Gastrocnemius medialis (tissue), 4 donors: ENCODE measurements around the gene PKD2L2. TPM values are rescaled to one million over a fixed set of nuclear protein-coding genes. Genes with fewer than 3 reads are reported as not detected.

Experiments used
- ATAC-seq, 2 donors: fragments of 150-250 bp; one replicate each; pipeline ENCODE4 v1.9.1; 2016
- DNase-seq, 2 donors: peaks; one replicate each; pipeline ENCODE4 v3.0.0-alpha.2; 2019
- H3K27ac ChIP-seq, 4 donors: fragments of 200-600 bp; sonication (generic); 1 replicate in 1 of 4; 2 replicates in 3 of 4; pipeline ENCODE4 v1.5.1; 2016 to 2018; ENCODE audit warnings: mild to moderate bottlenecking in 2 of 4, moderate library complexity in 1 of 4
- H3K27me3 ChIP-seq, 3 donors: fragments of 200-600 bp; sonication (generic) in 2 of 3; 1 replicate in 1 of 3; 2 replicates in 2 of 3; pipeline versions ENCODE4 v1.5.1 to v1.6.0; 2016 to 2019; ENCODE audit warnings: mild to moderate bottlenecking in 1 of 3, moderate library complexity in 1 of 3
- H3K36me3 ChIP-seq, 2 donors: fragments of 200-600 bp; sonication (generic) in 1 of 2; one replicate each; pipeline ENCODE4 v1.5.1; 2017 to 2018
- H3K4me1 ChIP-seq, 2 donors: fragments of 200-600 bp; sonication (generic) in 1 of 2; one replicate each; pipeline ENCODE4 v1.5.1; 2016 to 2017; ENCODE audit warnings: mild to moderate bottlenecking in 2 of 2
- H3K4me3 ChIP-seq, 4 donors: fragments of 200-600 bp; sonication (generic) in 3 of 4; 1 replicate in 1 of 4; 2 replicates in 3 of 4; pipeline ENCODE4 v1.5.1; 2016 to 2019; ENCODE audit warnings: mild to moderate bottlenecking in 2 of 4
- H3K9me3 ChIP-seq, 3 donors: fragments of 200-600 bp; sonication (generic) in 2 of 3; 1 replicate in 1 of 3; 2 replicates in 2 of 3; pipeline ENCODE4 v1.5.1; 2016 to 2019
- POLR2A ChIP-seq, 2 donors: fragments of 450-650 bp; IDR thresholded peaks; one replicate each; pipeline ENCODE4 v1.6.1; 2017; ENCODE audit warnings: antibody characterized with exemption in 2 of 2, mild to moderate bottlenecking in 2 of 2, moderate library complexity in 2 of 2
- in situ Hi-C, 4 donors: fragments of 200-750 bp; cut with MboI; loops; one replicate each; pipeline versions ENCODE4 v1.15.0 to v1.8.0; 2017; ENCODE audit warnings: low sequenced_read_pairs in 4 of 4
- intact Hi-C: fragments of 100-400 bp; cut with DNase I; formaldehyde crosslinking; loops from one replicate; pipeline ENCODE4 v1.15.1; 2023; ENCODE audit warnings: low total_unique reads
- total RNA-seq, 4 donors: library from RNA; depleted of rRNA; stranded (reverse); fragments of >200 nt; gene quantifications; one replicate each; pipeline versions ENCODE4 v1.1.0 to v1.2.3, GENCODE V29; 2016
- TF ChIP-seq, protein P1 (sequence below), 5 experiments: fragments of 450-650 bp in 3 of 5; fragments of 200-600 bp in 2 of 5; sonication (generic) in 2 of 5; IDR thresholded peaks in 4 of 5; conservative IDR thresholded peaks in 1 of 5; 1 replicate in 4 of 5; 2 replicates in 1 of 5; pipeline ENCODE4 v1.5.1; 2016 to 2019; ENCODE audit warnings: antibody characterized with exemption in 5 of 5, mild to moderate bottlenecking in 3 of 5, moderate library complexity in 3 of 5

Gene PKD2L2
- total RNA-seq, 4 donors from 2014 or later: 0.70 to 4.8 (median 0.94) TPM; not detected in 1

DNA sequence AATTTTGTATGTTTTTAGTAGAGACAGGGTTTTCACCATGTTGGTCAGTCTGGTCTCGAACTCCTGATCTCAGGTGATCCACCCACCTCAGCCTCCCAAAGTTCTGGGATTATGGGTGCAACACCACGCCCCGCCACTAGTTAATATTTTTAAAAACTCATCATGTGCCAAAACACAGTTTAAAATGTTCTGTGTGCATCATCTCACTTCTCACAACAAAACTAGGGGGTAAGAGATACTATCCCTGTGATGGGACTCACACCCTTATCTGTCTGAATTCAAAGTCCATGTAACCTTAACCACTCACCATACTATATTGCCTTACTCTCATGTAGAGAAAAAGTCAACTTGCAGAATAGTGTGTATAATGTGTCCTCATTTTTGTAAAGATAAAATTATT, 2.6 kb downstream of the PKD2L2 start:
- intact Hi-C loops: loop anchor here (5.0 kb wide), 2 partner anchors 140 to 270 kb away; partner anchors contain the start of gene FAM13B
- Histone ChIP-seq H3K4me1 (peaks cover 10 to 20% of the 10 kb centered on the region in 2 donors), H3K27me3 (no peaks in the 10 kb centered on the region), H3K4me3 (no peak overlapping the region), H3K9me3 (no peaks in the 10 kb centered on the region), H3K27ac (peak overlapping the region; percentile 28 to 93 (median 72)), H3K36me3 (peaks cover 0 to 10% of the 10 kb centered on the region in 2 donors)
- no peak for DNase-seq
- in situ Hi-C loops: no loop called here
- no peak for ATAC-seq
- TF ChIP-seq, protein P1, sequence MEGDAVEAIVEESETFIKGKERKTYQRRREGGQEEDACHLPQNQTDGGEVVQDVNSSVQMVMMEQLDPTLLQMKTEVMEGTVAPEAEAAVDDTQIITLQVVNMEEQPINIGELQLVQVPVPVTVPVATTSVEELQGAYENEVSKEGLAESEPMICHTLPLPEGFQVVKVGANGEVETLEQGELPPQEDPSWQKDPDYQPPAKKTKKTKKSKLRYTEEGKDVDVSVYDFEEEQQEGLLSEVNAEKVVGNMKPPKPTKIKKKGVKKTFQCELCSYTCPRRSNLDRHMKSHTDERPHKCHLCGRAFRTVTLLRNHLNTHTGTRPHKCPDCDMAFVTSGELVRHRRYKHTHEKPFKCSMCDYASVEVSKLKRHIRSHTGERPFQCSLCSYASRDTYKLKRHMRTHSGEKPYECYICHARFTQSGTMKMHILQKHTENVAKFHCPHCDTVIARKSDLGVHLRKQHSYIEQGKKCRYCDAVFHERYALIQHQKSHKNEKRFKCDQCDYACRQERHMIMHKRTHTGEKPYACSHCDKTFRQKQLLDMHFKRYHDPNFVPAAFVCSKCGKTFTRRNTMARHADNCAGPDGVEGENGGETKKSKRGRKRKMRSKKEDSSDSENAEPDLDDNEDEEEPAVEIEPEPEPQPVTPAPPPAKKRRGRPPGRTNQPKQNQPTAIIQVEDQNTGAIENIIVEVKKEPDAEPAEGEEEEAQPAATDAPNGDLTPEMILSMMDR (IDR thresholded peaks at IDR 0.05 in 4 of 5, conservative IDR thresholded peaks at IDR 0.05 in 1 of 5): peak in 4 of 5 experiments; percentile 21 to 34 (median 26)
- no peak for TF ChIP-seq POLR2A (IDR thresholded peaks at IDR 0.05)

DNA sequence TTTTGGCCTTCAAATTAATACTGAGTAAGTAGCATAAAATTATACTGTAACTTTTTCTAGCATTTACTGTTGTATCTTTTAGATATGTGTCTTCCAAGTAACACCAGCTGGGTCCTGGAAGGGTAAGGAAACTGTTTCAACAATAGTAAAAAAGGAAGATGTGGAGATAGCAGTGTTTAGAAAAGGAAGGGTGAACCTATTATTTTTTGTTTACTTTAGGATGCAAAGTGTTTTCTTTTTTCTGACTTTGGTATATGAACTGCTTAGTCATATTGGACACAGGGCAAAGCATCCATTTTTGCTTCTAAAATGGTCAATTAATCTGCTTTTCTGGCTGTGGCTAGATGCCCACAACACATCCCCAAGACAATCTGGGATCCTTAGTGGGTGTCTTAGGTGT, 5.3 kb downstream of the PKD2L2 start:
- no peak for TF ChIP-seq POLR2A (IDR thresholded peaks at IDR 0.05)
- TF ChIP-seq, protein P1 (IDR thresholded peaks at IDR 0.05 in 4 of 5, conservative IDR thresholded peaks at IDR 0.05 in 1 of 5): no peak
- intact Hi-C loops: loop anchor here (5.0 kb wide), 2 partner anchors 138 to 272 kb away; partner anchors contain the start of gene FAM13B
- Histone ChIP-seq H3K9me3 (no peaks in the 10 kb centered on the region), H3K4me1 (peaks cover 0 to 7% of the 10 kb centered on the region in 2 donors), H3K4me3 (no peak overlapping the region), H3K27me3 (no peaks in the 10 kb centered on the region), H3K36me3 (no peaks in the 10 kb centered on the region), H3K27ac (peak overlapping the region in 2 of 4 donors; percentile 55 to 64)
- ATAC-seq: no peak
- DNase-seq: no peak
- in situ Hi-C loops: no loop called here

DNA sequence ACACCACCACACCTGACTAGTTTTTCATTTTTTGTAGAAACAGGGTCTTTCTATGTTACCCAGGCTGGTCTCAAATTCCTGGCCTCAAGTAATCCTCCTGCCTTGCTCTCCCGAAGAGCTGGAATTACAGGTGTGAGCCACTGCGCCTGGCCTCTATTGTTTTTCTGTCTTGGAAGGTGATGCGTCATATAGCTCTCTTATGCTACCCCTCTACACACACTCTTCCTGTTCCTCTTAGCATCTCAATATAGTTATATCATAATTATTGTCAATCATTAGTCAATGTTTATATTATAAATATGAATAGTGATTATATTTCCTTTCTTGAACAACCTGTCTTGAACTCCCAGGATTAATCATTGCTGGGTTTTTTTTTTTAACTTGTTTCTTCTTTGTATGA, 7.3 kb downstream of the PKD2L2 start:
- ATAC-seq (no peak), DNase-seq (no peak)
- intact Hi-C loops: no loop called here
- H3K9me3 ChIP-seq: no peaks in the 10 kb centered on the region
- in situ Hi-C loops: no loop called here
- H3K27ac ChIP-seq: no peak overlapping the region
- peaks cover 0 to 7% of the 10 kb centered on the region in 2 donors for H3K4me1 ChIP-seq
- no peak for TF ChIP-seq POLR2A (IDR thresholded peaks at IDR 0.05)
- TF ChIP-seq, protein P1 (IDR thresholded peaks at IDR 0.05 in 4 of 5, conservative IDR thresholded peaks at IDR 0.05 in 1 of 5): no peak
- no peaks in the 10 kb centered on the region for H3K36me3 ChIP-seq
- H3K27me3 ChIP-seq: no peaks in the 10 kb centered on the region
- no peak overlapping the region for H3K4me3 ChIP-seq

DNA sequence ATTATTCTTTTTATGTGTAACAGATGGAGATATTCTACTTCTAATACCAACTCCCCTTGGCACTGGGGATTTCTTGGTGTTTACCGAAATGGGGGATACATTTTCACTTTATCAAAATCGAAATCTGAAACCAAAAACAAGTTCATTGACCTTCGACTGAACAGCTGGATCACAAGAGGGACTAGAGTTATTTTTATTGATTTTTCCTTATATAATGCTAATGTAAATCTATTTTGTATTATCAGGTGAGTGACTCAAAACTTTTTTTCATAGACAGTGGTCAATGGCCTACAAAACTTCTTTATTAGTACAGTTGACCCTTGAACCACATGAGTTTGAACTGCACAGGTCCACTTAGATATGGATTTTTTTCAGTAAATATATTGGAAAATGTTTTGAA, 10.2 kb downstream of the PKD2L2 start:
- Histone ChIP-seq H3K36me3 (no peaks in the 10 kb centered on the region), H3K27ac (no peak overlapping the region), H3K9me3 (no peaks in the 10 kb centered on the region), H3K4me1 (no peaks in the 10 kb centered on the region), H3K27me3 (no peaks in the 10 kb centered on the region), H3K4me3 (no peak overlapping the region)
- intact Hi-C loops: no loop called here
- DNase-seq (no peak), ATAC-seq (no peak)
- no peak for TF ChIP-seq POLR2A (IDR thresholded peaks at IDR 0.05)
- TF ChIP-seq, protein P1 (IDR thresholded peaks at IDR 0.05 in 4 of 5, conservative IDR thresholded peaks at IDR 0.05 in 1 of 5): no peak
- in situ Hi-C loops: no loop called here
